Panc1 (cell line): Measurements from ENCODE around the gene GPX3. TPM values are rescaled to one million over a fixed set of nuclear protein-coding genes. Genes with fewer than 3 reads are reported as not detected.

Experiments used
- ATAC-seq: fragments of 200-7000 bp; cut with Tn5 transposase; 2 replicates; pipeline ENCODE4 v1.9.1; 2020; ENCODE audit warnings: mild to moderate bottlenecking, moderate library complexity
- Bru-seq: library from RNA; stranded (reverse); fragments of 400-500 nt; gene quantifications from one replicate; lab custom pipeline; 2021; lab: Mats Ljungman, UMichigan
- BruChase-seq, 2 experiments: library from RNA; stranded (reverse); fragments of 400-500 nt; gene quantifications; one replicate each; lab custom pipeline; 2021; lab: Mats Ljungman, UMichigan
- BruUV-seq: library from RNA; stranded (reverse); fragments of 400-500 nt; replicated peaks from 2 replicates; lab custom pipeline; 2021; lab: Mats Ljungman, UMichigan
- CTCF ChIA-PET: fragments of 300-600 bp; sonication (Branson Sonifier 250); formaldehyde crosslinking; loops from one replicate; lab custom pipeline; 2022; ENCODE audit warnings: antibody characterized with exemption; lab: Charles Lee
- POLR2A ChIA-PET: fragments of 300-600 bp; sonication (Branson Sonifier 250); formaldehyde crosslinking; loops from one replicate; lab custom pipeline; 2022; ENCODE audit warnings: antibody characterized with exemption; lab: Charles Lee
- DNase-seq: peaks from one replicate; pipeline ENCODE4 v3.0.0-alpha.2; 2010; ENCODE audit warnings: low read depth, low spot score
- H3K27ac ChIP-seq: 2 replicates; pipeline ENCODE4 v1.5.1; 2011; ENCODE audit warnings: mild to moderate bottlenecking, low read length, inconsistent platforms
- H3K27me3 ChIP-seq: fragments of 200-500 bp; sonication (Bioruptor generic); 2 replicates; pipeline ENCODE4 v1.6.0; 2014; ENCODE audit warnings: low read length, inconsistent platforms; ENCODE audit not compliant: control insufficient read depth, insufficient read depth
- H3K36me3 ChIP-seq: fragments of 200-500 bp; sonication (Bioruptor generic); 2 replicates; pipeline ENCODE4 v1.5.1; 2014; ENCODE audit warnings: inconsistent platforms, mild to moderate bottlenecking, low read length, moderate library complexity; ENCODE audit not compliant: control insufficient read depth, insufficient read depth
- H3K4me1 ChIP-seq: 2 replicates; pipeline ENCODE4 v1.5.1; 2011; ENCODE audit warnings: inconsistent platforms, mild to moderate bottlenecking, low read length, moderate library complexity; ENCODE audit not compliant: control insufficient read depth, insufficient read depth
- H3K4me3 ChIP-seq, 2 experiments: 2 replicates each; pipeline ENCODE4 v1.5.1; 2011 to 2012; ENCODE audit warnings: low read depth in 2 of 2, low read length in 2 of 2, mild to moderate bottlenecking in 2 of 2, inconsistent platforms in 1 of 2, moderate library complexity in 1 of 2
- H3K9me3 ChIP-seq: fragments of 200-500 bp; sonication (Bioruptor generic); 2 replicates; pipeline ENCODE4 v1.5.1; 2014; ENCODE audit warnings: low read depth, mild to moderate bottlenecking, inconsistent platforms, low read length, moderate library complexity; ENCODE audit not compliant: control insufficient read depth, insufficient read depth
- POLR2AphosphoS5 ChIP-seq: IDR thresholded peaks from 2 replicates; pipeline ENCODE4 v1.6.1; 2012; ENCODE audit warnings: mild to moderate bottlenecking, low read depth, low read length, moderate library complexity
- REST ChIP-seq, 2 experiments: IDR thresholded peaks; 2 replicates each; pipeline ENCODE4 v1.6.1; 2011 to 2012; ENCODE audit warnings: low read depth in 2 of 2, control low read depth in 1 of 2, low read length in 1 of 2, mild to moderate bottlenecking in 1 of 2, moderate library complexity in 1 of 2; ENCODE audit not compliant: insufficient read depth in 1 of 2
- SIN3A ChIP-seq: IDR thresholded peaks from 2 replicates; pipeline ENCODE4 v1.6.1; 2012; ENCODE audit warnings: low read depth, mild to moderate bottlenecking, low read length, moderate library complexity, borderline replicate concordance; ENCODE audit not compliant: insufficient read depth
- TCF7L2 ChIP-seq: IDR thresholded peaks from 2 replicates; pipeline ENCODE4 v1.6.1; 2011; ENCODE audit warnings: mild to moderate bottlenecking, low read depth, low read length, inconsistent platforms
- in situ Hi-C: cut with HindIII; loops from 2 replicates; pipeline ENCODE4 v1.10.0; 2016; ENCODE audit warnings: low sequenced_read_pairs, low pct_unique_long_range_greater_than_20kb
- intact Hi-C: fragments of 100-400 bp; cut with micrococcal nuclease; formaldehyde crosslinking; loops from one replicate; pipeline ENCODE4 v1.10.0; 2022; ENCODE audit not compliant: unreplicated experiment
- long read RNA-seq: library from polyadenylated mRNA; unstranded; transcript quantifications from one replicate; pipeline ENCODE4 v2.0.0, GENCODE V29; 2021; ENCODE audit not compliant: unreplicated experiment
- polyA plus RNA-seq: library from polyadenylated mRNA; unstranded; fragments of >200 nt; gene quantifications from one replicate; pipeline ENCODE4 v1.2.1, GENCODE V29; 2012; ENCODE audit warnings: missing spikeins; ENCODE audit not compliant: insufficient read length
- total RNA-seq: library from RNA; stranded (reverse); gene quantifications from one replicate; pipeline ENCODE4 v1.2.1, GENCODE V29; 2021; ENCODE audit not compliant: unreplicated experiment
- TF ChIP-seq, protein P1 (sequence below): fragments of 450-650 bp; IDR thresholded peaks from 2 replicates; pipeline ENCODE4 v1.5.1; 2017; ENCODE audit warnings: mild to moderate bottlenecking

Gene GPX3, protein sequence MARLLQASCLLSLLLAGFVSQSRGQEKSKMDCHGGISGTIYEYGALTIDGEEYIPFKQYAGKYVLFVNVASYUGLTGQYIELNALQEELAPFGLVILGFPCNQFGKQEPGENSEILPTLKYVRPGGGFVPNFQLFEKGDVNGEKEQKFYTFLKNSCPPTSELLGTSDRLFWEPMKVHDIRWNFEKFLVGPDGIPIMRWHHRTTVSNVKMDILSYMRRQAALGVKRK
- total RNA-seq: 8.5 TPM
- polyA plus RNA-seq: 8.7 TPM
- Bru-seq, nascent RNA: percentile 32 among the genes with signal in this experiment
- BruChase-seq, experiment 1, labeled RNA remaining after a 2-hour chase: percentile 33 among the genes with signal in this experiment
- BruChase-seq, experiment 2, labeled RNA remaining after a 6-hour chase: percentile 38 among the genes with signal in this experiment
- long read RNA-seq, transcript GPX3-201 (5 exons, 1,636 nt): major isoform, 5 of 9 reads
- long read RNA-seq, partial matches to known transcripts: 1 of 9 reads
- long read RNA-seq, other reads (novel, unspliced or antisense): 3 of 9 reads

DNA sequence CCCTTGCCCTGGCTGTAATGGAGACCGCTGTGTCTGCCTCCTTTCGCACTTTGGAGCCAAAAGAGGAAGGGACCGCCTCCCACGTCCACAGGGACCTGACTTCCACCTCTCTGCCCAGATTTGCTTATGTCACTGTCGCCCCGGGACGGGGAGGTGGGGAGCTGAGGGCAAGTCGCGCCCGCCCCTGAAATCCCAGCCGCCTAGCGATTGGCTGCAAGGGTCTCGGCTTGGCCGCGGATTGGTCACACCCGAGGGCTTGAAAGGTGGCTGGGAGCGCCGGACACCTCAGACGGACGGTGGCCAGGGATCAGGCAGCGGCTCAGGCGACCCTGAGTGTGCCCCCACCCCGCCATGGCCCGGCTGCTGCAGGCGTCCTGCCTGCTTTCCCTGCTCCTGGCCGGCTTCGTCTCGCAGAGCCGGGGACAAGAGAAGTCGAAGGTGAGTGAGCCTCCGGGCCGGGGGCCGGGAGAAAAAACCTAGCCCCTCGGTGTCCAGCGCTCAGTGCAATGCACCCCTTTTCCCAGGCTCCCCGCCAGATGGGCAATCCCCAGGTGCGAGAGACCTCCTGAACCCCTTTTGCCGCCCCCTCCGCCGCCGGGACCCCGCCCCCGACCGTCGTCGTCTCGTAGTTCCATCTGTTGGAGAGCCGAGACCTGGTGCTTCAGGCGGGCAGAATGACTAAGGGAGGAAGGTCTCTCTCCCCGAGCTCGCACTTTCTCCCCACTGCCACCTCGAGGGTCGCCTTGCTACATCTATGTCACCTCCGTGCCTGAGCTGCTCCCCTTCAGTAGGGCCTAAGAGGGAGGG, at the start of gene GPX3:
GPX3 (plus strand) TSS at position 288 of the 807 bp plus-strand sequence; CDS start at position 352, 64 bp downstream.
- Histone ChIP-seq H3K9me3 (no peaks in the 10 kb centered on the region), H3K36me3 (no peaks in the 10 kb centered on the region), H3K4me1 (0 out of 2 replicates have a peak, but pooled peaks cover 2% of the 10 kb centered on the region), H3K27ac (peak within 1 kb of the TSS; percentile 35; the same call in 1 of the 2 replicates), H3K27me3 (no peaks in the 10 kb centered on the region), H3K4me3 (peak within 1 kb of the TSS; percentile 58 to 62)
- intact Hi-C loops (no loop called here), in situ Hi-C loops (no loop called here)
- POLR2A ChIA-PET: no interaction called here
- no TSS peak for BruUV-seq
- DNase-seq (no peak), ATAC-seq (peak; percentile 97)
- TF ChIP-seq POLR2AphosphoS5 (no peak), SIN3A (no peak), TCF7L2 (no peak)
- CTCF ChIA-PET: no interaction called here

GRCh38 chr5:150978590-150978989, 41.8 kb upstream of the GPX3 start:
- no peaks in the 10 kb centered on the region for H3K4me1 ChIP-seq
- DNase-seq (no peak), ATAC-seq (no peak)
- no peak overlapping the region for H3K27ac ChIP-seq
- H3K9me3 ChIP-seq: peaks cover 27% of the 10 kb centered on the region
- no peak for TF ChIP-seq SIN3A
- TF ChIP-seq, protein P1, sequence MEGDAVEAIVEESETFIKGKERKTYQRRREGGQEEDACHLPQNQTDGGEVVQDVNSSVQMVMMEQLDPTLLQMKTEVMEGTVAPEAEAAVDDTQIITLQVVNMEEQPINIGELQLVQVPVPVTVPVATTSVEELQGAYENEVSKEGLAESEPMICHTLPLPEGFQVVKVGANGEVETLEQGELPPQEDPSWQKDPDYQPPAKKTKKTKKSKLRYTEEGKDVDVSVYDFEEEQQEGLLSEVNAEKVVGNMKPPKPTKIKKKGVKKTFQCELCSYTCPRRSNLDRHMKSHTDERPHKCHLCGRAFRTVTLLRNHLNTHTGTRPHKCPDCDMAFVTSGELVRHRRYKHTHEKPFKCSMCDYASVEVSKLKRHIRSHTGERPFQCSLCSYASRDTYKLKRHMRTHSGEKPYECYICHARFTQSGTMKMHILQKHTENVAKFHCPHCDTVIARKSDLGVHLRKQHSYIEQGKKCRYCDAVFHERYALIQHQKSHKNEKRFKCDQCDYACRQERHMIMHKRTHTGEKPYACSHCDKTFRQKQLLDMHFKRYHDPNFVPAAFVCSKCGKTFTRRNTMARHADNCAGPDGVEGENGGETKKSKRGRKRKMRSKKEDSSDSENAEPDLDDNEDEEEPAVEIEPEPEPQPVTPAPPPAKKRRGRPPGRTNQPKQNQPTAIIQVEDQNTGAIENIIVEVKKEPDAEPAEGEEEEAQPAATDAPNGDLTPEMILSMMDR: no peak
- no peak for TF ChIP-seq TCF7L2
- TF ChIP-seq REST (IDR thresholded peaks at IDR 0.05; ENCODE audit: insufficient read depth in 1 of 2, low read depth in 2 of 2, low read length in 1 of 2): no peak
- TF ChIP-seq POLR2AphosphoS5: no peak
- no peaks in the 10 kb centered on the region for H3K27me3 ChIP-seq
- ChIA-PET POLR2A (no interaction called here), CTCF (no interaction called here)
- intact Hi-C loops: no loop called here
- no peaks in the 10 kb centered on the region for H3K36me3 ChIP-seq
- no TSS peak for BruUV-seq
- H3K4me3 ChIP-seq: no peak overlapping the region
- in situ Hi-C loops: no loop called here
